HG03025 (cell line): ENCODE data around the gene DDX19B.
"Not testable (repeated sequence)": the region's sequence is repeated elsewhere in the genome, so short reads cannot be mapped to it uniquely, and the experiment has no call there.

ENCODE experiments used
- ATAC-seq: cut with Tn5 transposase; IDR thresholded peaks from one replicate; pipeline ENCODE4 v1.9.1; 2021; ENCODE audit warnings: mild to moderate bottlenecking, moderate library complexity; ENCODE audit not compliant: unreplicated experiment, low FRiP score

The DDX19B gene

GRCh38 chr16:70276392-70276791 is 22.6 kb upstream of the DDX19B start:
- no peak for ATAC-seq

GRCh38 chr16:70287304-70287971 is 11.5 kb upstream of the DDX19B start:
- not testable (repeated sequence) for ATAC-seq

- ATAC-seq: peak; percentile 91
These were observed 9.5 kb upstream of the DDX19B start, which contains the start of gene AARS1 for GRCh38 chr16:70289229-70290094. TSS of gene AARS1 (minus strand) at chr16:70289506. CDS start at chr16:70282763, 6,743 bp downstream.

GRCh38 chr16:70290949-70291519 is 8.0 kb upstream of the DDX19B start:
- no peak for ATAC-seq

GRCh38 chr16:70292148-70292547 is 6.8 kb upstream of the DDX19B start:
- not testable (repeated sequence) for ATAC-seq

- no peak for ATAC-seq
These were observed 4.5 kb upstream of the DDX19B start for GRCh38 chr16:70294385-70295025.

GRCh38 chr16:70295634-70296033 is 3.4 kb upstream of the DDX19B start:
- ATAC-seq: no peak

GRCh38 chr16:70301121-70301520 is 2.1 kb downstream of the DDX19B start:
- no peak for ATAC-seq

- no peak for ATAC-seq
These were observed 3.8 kb downstream of the DDX19B start for GRCh38 chr16:70302745-70303144.

- ATAC-seq: no peak
These were observed 6.0 kb downstream of the DDX19B start for GRCh38 chr16:70304892-70305448.

GRCh38 chr16:70306880-70307279 is 7.9 kb downstream of the DDX19B start:
- no peak for ATAC-seq

- not testable (repeated sequence) for ATAC-seq
These were observed 8.7 kb downstream of the DDX19B start for GRCh38 chr16:70307726-70308125.

GRCh38 chr16:70320121-70320520 is 21.1 kb downstream of the DDX19B start:
- ATAC-seq: no peak

- no peak for ATAC-seq
These were observed 26.2 kb downstream of the DDX19B start for GRCh38 chr16:70324998-70325747.

GRCh38 chr16:70331091-70331490 is 32.1 kb downstream of the DDX19B start:
- no peak for ATAC-seq

- no peak for ATAC-seq
These were observed 32.8 kb downstream of the DDX19B start for GRCh38 chr16:70331588-70332358.

GRCh38 chr16:70332728-70333127 is 33.7 kb downstream of the DDX19B start:
- not testable (repeated sequence) for ATAC-seq

GRCh38 chr16:70337814-70338213 is 38.8 kb downstream of the DDX19B start:
- ATAC-seq: no peak

- ATAC-seq: no peak
These were observed 42.6 kb downstream of the DDX19B start for GRCh38 chr16:70341600-70341999.
